Neural progenitor cell (in vitro differentiated cells): ENCODE data around the gene CDH11. TPM values are rescaled to one million over a fixed set of nuclear protein-coding genes. Genes with fewer than 3 reads are reported as not detected.

Source experiments
- DNase-seq: peaks from one replicate; pipeline ENCODE4 v3.0.0-alpha.2; 2016; ENCODE audit warnings: low spot score
- H2AFZ ChIP-seq: fragments of 200-600 bp; sonication (generic); replicated peaks from 2 replicates; pipeline ENCODE4 v1.6.1; 2016; ENCODE audit warnings: antibody characterized with exemption
- H3F3A ChIP-seq: fragments of 200-600 bp; sonication (generic); 2 replicates; pipeline ENCODE4 v1.6.1; 2016; ENCODE audit warnings: antibody characterized with exemption, low read depth
- H3K27ac ChIP-seq: fragments of 200-600 bp; sonication (generic); 2 replicates; pipeline ENCODE4 v1.5.1; 2016; ENCODE audit warnings: mild to moderate bottlenecking
- H3K27me3 ChIP-seq: fragments of 200-600 bp; sonication (generic); 2 replicates; pipeline ENCODE4 v1.6.1; 2016; ENCODE audit warnings: mild to moderate bottlenecking, moderate library complexity
- H3K36me3 ChIP-seq: fragments of 200-600 bp; sonication (generic); 2 replicates; pipeline ENCODE4 v1.5.1; 2016
- H3K4me1 ChIP-seq: fragments of 200-600 bp; sonication (generic); 2 replicates; pipeline ENCODE4 v1.6.1; 2016; ENCODE audit warnings: mixed run types
- H3K4me2 ChIP-seq: fragments of 200-600 bp; sonication (generic); 2 replicates; pipeline ENCODE4 v1.6.1; 2016
- H3K4me3 ChIP-seq: fragments of 200-600 bp; sonication (generic); 2 replicates; pipeline ENCODE4 v1.5.1; 2016
- H3K79me2 ChIP-seq: fragments of 200-600 bp; sonication (generic); 2 replicates; pipeline ENCODE4 v1.6.1; 2016; ENCODE audit warnings: low read depth
- H3K9ac ChIP-seq: fragments of 200-600 bp; sonication (generic); 2 replicates; pipeline ENCODE4 v1.6.1; 2016
- H3K9me3 ChIP-seq: fragments of 200-600 bp; sonication (generic); 2 replicates; pipeline ENCODE4 v1.5.1; 2016; ENCODE audit warnings: low read depth
- H4K20me1 ChIP-seq: fragments of 200-600 bp; sonication (generic); 2 replicates; pipeline ENCODE4 v1.6.1; 2016; ENCODE audit warnings: low read depth
- H3K27ac Mint-ChIP-seq: 3 replicates; pipeline ENCODE4 v1.8.0; 2021; ENCODE audit warnings: mixed read lengths
- H3K27me3 Mint-ChIP-seq: 2 replicates; pipeline ENCODE4 v1.8.0; 2022; ENCODE audit warnings: low read depth, mild to moderate bottlenecking, inconsistent platforms, moderate library complexity, mixed read lengths; ENCODE audit not compliant: insufficient read depth
- H3K36me3 Mint-ChIP-seq: 3 replicates; pipeline ENCODE4 v1.8.0; 2021; ENCODE audit warnings: mixed read lengths
- H3K4me1 Mint-ChIP-seq: 3 replicates; pipeline ENCODE4 v1.8.0; 2021; ENCODE audit warnings: mixed read lengths
- H3K4me3 Mint-ChIP-seq: 3 replicates; pipeline ENCODE4 v1.8.0; 2021; ENCODE audit warnings: mild to moderate bottlenecking, moderate library complexity, mixed read lengths
- H3K9me3 Mint-ChIP-seq: 3 replicates; pipeline ENCODE4 v1.8.0; 2020; ENCODE audit warnings: mixed read lengths
- EZH2 ChIP-seq: fragments of 200-600 bp; sonication (generic); IDR thresholded peaks from 2 replicates; pipeline ENCODE4 v1.6.1; 2017; ENCODE audit warnings: antibody characterized with exemption, mild to moderate bottlenecking, moderate library complexity
- EZH2phosphoT487 ChIP-seq: fragments of 200-600 bp; sonication (generic); IDR thresholded peaks from 2 replicates; pipeline ENCODE4 v1.6.1; 2017; ENCODE audit warnings: antibody characterized with exemption
- total RNA-seq: library from RNA; depleted of rRNA; stranded (reverse); fragments of >200 nt; gene quantifications from 2 replicates; pipeline ENCODE4 v1.2.3, GENCODE V29; 2015; ENCODE audit warnings: low replicate concordance
- TF ChIP-seq, protein P1 (sequence below): fragments of 200-600 bp; sonication (generic); IDR thresholded peaks from 2 replicates; pipeline ENCODE4 v1.5.1; 2017; ENCODE audit warnings: antibody characterized with exemption, mild to moderate bottlenecking

Gene CDH11
- total RNA-seq, 1 donor from 2014 or later: 98.5 TPM

DNA sequence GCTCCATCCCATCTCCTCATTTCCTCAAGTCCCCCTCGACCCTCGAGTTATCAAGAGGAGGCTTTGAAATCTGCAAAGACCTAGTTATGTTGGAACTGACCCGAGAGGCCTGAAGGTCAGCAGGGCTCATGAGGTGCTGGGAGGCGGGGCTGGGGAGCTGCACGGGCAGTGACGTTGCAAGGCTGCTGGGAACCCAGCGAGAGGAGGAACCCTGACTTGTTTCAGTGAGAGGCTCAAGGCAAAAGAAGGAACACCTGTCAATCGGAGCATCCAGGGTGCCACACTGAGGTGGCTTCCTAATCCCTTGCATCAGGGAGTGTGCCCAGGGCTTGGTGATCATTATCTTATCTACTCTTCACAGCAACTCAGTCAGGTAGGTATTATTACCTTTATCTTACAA, 86.9 kb downstream of the CDH11 start:
- no peak overlapping the region for H2AFZ ChIP-seq
- H3K9me3 Mint-ChIP-seq: no peaks in the 10 kb centered on the region
- no peak for TF ChIP-seq EZH2phosphoT487
- TF ChIP-seq, protein P1, sequence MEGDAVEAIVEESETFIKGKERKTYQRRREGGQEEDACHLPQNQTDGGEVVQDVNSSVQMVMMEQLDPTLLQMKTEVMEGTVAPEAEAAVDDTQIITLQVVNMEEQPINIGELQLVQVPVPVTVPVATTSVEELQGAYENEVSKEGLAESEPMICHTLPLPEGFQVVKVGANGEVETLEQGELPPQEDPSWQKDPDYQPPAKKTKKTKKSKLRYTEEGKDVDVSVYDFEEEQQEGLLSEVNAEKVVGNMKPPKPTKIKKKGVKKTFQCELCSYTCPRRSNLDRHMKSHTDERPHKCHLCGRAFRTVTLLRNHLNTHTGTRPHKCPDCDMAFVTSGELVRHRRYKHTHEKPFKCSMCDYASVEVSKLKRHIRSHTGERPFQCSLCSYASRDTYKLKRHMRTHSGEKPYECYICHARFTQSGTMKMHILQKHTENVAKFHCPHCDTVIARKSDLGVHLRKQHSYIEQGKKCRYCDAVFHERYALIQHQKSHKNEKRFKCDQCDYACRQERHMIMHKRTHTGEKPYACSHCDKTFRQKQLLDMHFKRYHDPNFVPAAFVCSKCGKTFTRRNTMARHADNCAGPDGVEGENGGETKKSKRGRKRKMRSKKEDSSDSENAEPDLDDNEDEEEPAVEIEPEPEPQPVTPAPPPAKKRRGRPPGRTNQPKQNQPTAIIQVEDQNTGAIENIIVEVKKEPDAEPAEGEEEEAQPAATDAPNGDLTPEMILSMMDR: no peak
- TF ChIP-seq EZH2: no peak
- DNase-seq: no peak
- no peaks in the 10 kb centered on the region for H3K36me3 ChIP-seq
- H3K4me1 Mint-ChIP-seq: peaks cover 33% of the 10 kb centered on the region
- no peak overlapping the region for H3K9ac ChIP-seq
- H3K36me3 Mint-ChIP-seq: peaks cover 7% of the 10 kb centered on the region
- no peak overlapping the region for H3K4me3 ChIP-seq
- H3K4me1 ChIP-seq: peaks cover 41% of the 10 kb centered on the region
- no peak overlapping the region for H3K4me2 ChIP-seq
- H3K27me3 ChIP-seq: no peaks in the 10 kb centered on the region
- peaks cover 2% of the 10 kb centered on the region for H3K27me3 Mint-ChIP-seq
- H3K4me3 Mint-ChIP-seq: no peak overlapping the region
- peaks cover 55% of the 10 kb centered on the region for H4K20me1 ChIP-seq
- no peak overlapping the region for H3K27ac ChIP-seq
- H3K79me2 ChIP-seq: peaks cover 50% of the 10 kb centered on the region
- no peaks in the 10 kb centered on the region for H3K9me3 ChIP-seq
- H3F3A ChIP-seq: peaks cover 33% of the 10 kb centered on the region
- H3K27ac Mint-ChIP-seq: no peak overlapping the region

DNA sequence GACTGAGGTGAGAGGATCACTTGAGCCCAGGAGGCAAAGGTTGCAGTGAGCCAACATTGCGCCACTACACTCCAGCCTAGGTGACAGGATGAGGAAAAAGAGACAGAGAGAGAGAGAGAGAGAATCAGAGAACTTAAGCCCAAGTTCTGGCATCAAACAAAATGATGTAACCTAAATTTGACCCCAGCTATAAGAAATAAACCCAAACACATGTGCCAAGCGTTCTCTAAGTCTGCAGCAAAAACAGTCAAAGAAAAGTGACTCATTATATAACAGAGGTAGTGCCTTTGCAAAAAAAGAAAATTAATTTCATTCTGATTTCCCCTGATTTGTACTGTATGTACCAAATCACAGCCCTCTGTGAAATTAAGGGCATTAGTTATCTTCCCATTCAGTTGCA, 89.5 kb downstream of the CDH11 start:
- Histone ChIP-seq H3K4me2 (no peak overlapping the region), H3K27ac (peak overlapping the region; percentile 39), H4K20me1 (peaks cover 42% of the 10 kb centered on the region), H3K4me3 (no peak overlapping the region), H3K27me3 (no peaks in the 10 kb centered on the region), H3K4me1 (peaks cover 27% of the 10 kb centered on the region), H3K9ac (no peak overlapping the region), H3K79me2 (peaks cover 57% of the 10 kb centered on the region), H3F3A (peaks cover 12% of the 10 kb centered on the region), H3K36me3 (no peaks in the 10 kb centered on the region), H2AFZ (no peak overlapping the region), H3K9me3 (no peaks in the 10 kb centered on the region)
- no peak overlapping the region for H3K27ac Mint-ChIP-seq
- TF ChIP-seq EZH2 (no peak), EZH2phosphoT487 (no peak)
- TF ChIP-seq, protein P1: no peak
- peaks cover 29% of the 10 kb centered on the region for H3K4me1 Mint-ChIP-seq
- no peaks in the 10 kb centered on the region for H3K9me3 Mint-ChIP-seq
- H3K27me3 Mint-ChIP-seq: no peaks in the 10 kb centered on the region
- no peak overlapping the region for H3K4me3 Mint-ChIP-seq
- peaks cover 3% of the 10 kb centered on the region for H3K36me3 Mint-ChIP-seq
- no peak for DNase-seq

DNA sequence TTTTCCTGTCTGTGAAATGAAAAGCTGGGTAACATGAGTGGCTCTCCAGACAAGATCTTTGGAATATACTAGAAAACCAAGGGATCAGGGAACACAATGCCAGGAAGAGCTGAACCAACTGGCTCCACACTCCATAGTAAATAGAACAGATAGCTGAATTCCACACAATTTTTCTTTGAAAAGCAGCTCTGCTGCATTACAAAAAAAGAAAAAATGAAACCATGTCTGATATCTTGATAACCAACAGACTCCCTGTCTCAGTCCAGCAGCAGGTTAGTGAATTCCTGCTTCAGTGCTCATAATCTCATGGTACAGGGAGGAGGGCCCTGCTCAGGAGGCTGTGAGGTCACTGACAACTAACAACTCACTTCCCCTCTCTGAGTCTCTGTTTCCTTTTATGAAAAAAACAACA, 97.1 kb downstream of the CDH11 start:
- TF ChIP-seq EZH2phosphoT487 (no peak), EZH2 (no peak)
- TF ChIP-seq, protein P1: no peak

More for the DNA sequence above, 97.1 kb downstream of the CDH11 start:
- Histone ChIP-seq H2AFZ (no peak overlapping the region), H3K4me1 (peaks cover 5% of the 10 kb centered on the region), H3K36me3 (no peaks in the 10 kb centered on the region), H3K27me3 (no peaks in the 10 kb centered on the region), H3K9ac (no peak overlapping the region), H3K27ac (no peak overlapping the region), H3K9me3 (no peaks in the 10 kb centered on the region), H3F3A (no peaks in the 10 kb centered on the region), H3K4me2 (no peak overlapping the region), H3K4me3 (no peak overlapping the region), H3K79me2 (peaks cover 26% of the 10 kb centered on the region), H4K20me1 (peaks cover 10% of the 10 kb centered on the region)
- H3K27me3 Mint-ChIP-seq: no peaks in the 10 kb centered on the region
- H3K36me3 Mint-ChIP-seq: peaks cover 7% of the 10 kb centered on the region
- peaks cover 16% of the 10 kb centered on the region for H3K4me1 Mint-ChIP-seq
- no peak for DNase-seq
- H3K4me3 Mint-ChIP-seq: no peak overlapping the region
- H3K9me3 Mint-ChIP-seq: peaks cover 1% of the 10 kb centered on the region
- H3K27ac Mint-ChIP-seq: no peak overlapping the region
